ENCODE results near the gene EEF1AKMT4.
A peak's percentile ranks its signal among the peaks of the same experiment; 100 is the strongest.

Gene EEF1AKMT4

DNA sequence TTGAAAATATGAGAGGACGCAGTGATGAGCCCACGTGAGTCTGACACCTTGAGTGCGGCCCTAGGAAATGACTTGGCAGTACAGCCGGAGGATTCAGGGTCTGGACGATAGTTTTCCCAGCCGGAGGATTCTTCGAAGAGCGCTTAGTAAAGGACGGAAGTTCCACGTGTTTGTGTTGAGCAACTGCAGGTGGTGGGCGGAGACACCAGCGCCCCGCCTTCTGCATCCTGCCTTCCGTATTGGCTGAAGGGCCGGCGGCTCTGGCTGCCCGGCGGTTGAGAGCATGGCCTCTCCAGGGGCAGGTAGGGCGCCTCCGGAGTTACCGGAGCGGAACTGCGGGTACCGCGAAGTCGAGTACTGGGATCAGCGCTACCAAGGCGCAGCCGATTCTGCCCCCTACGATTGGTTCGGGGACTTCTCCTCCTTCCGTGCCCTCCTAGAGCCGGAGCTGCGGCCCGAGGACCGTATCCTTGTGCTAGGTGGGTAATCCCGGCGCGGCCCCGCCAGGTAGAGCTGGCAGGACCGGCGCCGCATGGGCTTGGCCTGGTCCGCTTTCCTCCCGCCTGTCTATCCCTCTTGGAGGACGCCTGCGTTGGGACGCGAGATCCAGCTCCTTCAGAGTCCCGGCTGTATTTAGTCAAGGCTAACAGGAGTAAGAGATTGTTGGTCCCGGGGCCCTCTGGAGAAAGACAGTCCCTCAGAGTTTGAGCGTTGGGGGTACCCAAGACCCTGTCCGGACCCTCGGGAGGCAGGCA is at the start of gene EEF1AKMT4:
Gene EEF1AKMT4 (plus strand): TSS at position 261 of the 755 bp plus-strand sequence. CDS start 23 bp downstream, at position 284.
- DNase-seq (ENCODE audit: low read depth): peak; percentile 92

DNA sequence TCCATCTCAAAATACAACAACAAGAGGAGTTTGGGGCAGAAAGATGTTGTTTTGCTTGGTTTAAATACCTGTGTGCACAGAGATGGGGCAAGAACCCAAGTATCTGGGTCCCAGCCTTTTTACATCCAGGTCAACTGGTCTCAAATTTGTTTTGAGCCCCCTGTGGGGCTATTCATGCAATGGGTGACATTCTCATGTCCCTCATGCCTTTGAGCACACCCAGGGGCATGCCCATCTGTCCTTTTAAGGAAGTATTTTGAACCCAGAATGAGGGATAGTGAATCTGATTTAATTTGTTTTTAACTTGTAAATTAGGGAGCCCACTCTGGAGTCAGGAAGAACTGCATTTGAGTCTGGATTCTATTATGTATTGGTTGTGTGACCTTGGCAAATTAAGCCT is 48.6 kb upstream of the EEF1AKMT4 start:
- no peak for DNase-seq (ENCODE audit: low read depth)

DNA sequence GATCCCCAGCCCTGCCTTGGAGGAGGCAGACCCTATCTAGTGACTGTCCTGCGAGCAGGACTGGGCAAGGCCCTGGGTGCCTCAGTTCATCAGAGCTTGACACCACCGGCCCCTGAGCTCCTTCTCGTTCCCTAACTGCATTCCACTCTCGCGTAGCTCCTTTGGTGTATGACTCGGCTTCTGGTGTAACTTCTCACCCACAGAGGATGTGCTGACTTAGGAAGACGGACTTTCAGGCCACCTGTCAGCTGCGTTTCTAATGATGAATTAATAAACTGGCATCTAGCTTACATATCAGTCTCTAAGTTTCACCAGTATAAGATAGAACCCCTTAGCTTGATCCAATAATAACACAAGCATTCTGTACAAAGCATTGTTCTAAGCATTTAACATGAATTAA is 45.9 kb upstream of the EEF1AKMT4 start:
- DNase-seq (ENCODE audit: low read depth): no peak

DNA sequence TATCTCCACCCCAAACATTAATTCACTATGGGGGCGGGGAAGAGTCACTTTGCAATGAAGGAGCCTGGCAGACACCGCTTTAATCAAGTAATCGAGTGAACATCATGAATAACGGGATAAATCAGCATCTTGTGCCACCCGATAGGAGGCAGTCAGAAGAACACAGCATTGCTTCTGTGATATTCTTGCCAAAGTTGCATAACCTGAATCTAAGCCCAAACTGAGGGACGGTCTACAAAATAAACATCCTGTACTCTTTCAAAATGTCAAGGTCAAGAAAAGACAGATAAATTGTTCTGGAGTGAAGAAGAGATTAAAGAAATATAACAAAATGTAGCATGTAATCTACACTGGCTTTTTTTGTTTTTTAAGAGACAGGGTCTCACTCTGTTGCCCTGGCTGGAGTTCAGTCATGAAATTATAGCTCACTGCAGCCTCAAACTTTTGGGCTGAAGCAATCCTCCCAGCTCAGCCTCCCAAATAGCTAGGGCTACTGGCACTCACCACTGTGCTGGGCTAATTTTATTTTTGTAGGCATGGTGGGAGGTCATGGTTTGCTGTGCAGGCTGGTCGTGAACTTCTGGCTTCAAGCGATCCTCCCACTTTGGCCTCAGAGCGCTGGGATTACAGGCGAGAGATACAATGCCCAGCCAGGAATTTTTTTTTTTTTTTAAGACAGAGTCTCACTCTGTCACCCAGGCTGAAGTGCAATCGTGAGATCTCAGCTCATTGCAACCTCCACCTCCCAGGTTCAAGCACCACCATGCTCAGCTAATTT is 40.1 kb upstream of the EEF1AKMT4 start:
- no peak for DNase-seq (ENCODE audit: low read depth)

DNA sequence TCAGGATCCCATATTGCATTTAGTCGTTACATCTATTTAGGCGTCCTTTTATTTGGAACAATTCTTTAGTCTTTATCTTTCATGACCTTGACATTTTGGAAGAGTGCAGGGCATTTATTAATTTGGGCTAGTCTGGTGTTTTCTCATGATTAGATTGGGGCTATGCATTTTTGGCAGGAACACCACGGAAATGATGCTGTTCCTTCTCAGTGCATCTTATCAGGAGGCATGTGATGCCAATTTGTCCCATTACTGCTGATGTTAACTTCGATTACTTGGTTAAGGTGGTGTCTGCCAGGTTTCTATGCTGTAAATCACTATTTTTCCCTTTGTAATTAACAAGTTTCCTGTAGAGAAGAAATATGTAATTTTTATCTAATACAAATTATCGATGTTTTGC is 38.2 kb upstream of the EEF1AKMT4 start:
- no peak for DNase-seq (ENCODE audit: low read depth)

DNA sequence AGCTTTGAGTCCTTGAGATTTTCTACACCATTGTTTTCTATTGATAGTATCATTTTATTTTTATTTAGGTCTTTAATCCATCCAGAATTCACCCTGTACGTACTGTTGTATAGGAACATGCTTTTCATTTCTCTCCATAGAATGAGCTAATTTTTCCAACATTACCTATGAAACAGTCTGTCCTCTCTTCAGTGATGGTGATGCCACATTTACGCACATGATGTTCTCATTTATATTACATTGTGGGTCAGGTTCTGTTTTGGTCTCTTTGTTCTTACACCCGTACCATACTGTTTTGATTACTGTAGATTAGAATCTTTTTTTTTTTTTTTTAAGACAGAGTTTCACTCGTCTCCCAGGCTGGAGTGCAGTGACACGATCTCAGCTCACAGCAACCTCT is 37.8 kb upstream of the EEF1AKMT4 start:
- DNase-seq (ENCODE audit: low read depth): no peak

DNA sequence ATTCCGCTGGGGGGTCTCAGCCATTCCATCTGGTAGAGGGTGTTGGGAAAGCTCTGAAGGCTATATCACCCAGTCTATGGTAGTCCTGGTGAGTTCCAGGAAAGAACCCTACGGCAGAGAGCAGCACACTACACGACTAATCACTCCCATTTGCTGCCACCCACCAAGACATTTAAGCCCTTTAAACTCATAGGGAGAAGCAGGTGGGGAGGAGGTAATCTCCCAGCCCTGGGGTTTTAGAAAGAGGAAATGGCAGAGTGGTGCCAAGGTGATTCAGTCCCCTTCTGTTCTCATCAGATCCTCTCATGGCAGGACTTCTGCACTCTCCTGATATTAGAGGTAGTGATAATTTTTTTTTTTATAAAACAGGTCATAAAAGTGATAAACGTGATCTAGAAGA is 30.7 kb upstream of the EEF1AKMT4 start:
- no peak for DNase-seq (ENCODE audit: low read depth)

DNA sequence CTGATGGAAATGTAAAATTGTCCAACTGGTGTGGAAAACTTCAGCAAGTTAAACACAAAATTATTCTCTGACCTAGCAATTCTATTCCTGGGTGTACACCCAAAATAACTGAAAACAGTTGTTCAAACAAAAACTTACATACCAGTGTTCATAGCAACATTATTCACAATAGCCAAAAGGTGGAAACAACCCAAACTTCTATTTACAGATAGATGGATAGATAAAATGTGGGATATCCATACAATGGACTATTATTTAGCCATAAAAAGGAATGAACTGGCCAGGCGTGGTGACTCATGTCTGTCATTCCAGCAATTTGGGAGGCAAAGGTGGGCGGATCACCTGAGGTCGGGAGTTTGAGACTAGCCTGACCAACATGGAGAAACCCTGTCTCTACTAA is 27.0 kb upstream of the EEF1AKMT4 start:
- DNase-seq (ENCODE audit: low read depth): no peak

DNA sequence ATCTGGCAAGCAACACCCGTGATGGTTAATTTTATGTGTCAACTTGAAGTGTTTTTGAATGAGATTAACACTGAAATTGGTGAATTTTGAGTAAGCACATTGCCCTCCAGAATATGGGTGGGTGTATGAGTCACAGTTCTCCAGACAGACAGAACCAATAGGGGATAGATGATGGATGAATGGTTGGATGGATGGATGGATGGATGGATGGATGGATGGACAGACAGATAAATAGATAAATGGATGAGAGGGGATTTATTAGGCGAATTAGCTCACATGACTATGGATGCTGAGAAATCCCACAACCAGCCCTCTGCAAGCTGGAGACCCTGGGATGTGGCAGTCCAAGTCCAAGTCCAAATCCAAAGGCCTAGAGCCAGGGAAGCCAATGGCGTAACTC is 25.5 kb upstream of the EEF1AKMT4 start:
- DNase-seq (ENCODE audit: low read depth): no peak

DNA sequence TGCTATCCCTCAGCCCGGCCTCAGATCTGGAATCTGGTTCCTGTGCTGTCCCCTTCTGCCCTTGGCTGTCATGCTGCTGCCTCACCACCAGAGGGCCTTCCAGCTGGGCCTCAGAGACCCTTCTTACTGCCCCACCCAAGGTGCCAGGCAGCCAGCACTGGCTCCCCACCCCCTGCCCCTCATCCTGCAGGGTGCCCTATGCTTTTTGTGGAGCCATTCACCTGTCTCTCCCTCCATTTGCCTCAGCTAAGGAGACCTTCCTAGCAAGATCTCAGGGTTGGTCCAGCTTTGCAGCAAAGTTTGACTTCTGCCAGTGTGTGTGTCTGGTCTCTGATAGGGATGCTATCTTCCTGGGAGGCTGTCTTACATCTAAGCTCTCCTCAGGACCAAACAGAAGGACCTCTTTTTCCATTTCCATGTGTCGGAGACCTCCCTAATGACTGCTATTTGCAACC is 22.0 kb upstream of the EEF1AKMT4 start:
- no peak for DNase-seq (ENCODE audit: low read depth)

DNA sequence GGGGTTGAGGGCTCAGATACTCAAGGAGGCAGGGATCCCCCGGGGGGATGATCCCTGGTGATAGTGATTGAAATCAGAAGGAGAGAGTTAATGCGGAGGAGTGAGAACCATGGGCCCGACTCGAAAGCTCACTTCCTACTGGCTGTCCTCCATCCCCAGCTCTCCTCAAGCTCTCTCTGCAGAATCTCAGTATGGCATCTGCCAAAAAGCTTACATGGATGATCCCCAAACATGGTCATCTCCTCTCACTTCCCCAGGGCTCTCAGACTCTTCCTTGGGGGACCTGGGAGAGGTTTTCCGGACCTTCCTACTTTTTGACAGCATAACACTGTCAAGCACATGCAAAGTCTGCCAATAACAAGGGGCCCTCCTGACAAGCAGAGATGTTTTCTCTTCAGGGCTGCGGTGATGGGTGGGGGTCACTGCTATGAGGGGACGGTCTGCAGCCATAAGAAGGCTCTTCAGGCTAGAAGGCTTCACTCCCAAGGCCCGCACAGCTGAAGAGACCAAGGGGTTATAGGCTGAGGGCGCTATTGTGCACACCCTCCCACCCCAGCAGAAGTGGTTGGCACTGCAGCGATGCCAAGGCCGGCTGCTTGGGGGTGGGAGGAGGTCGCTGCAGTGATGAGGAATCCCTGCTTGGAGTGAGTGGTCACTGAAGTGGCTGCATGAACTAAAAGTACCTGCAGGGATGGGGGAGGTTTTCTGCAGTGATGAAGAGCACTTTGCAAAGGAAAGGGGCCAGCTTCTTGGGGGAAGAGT is 20.9 kb upstream of the EEF1AKMT4 start:
- DNase-seq (ENCODE audit: low read depth): no peak

DNA sequence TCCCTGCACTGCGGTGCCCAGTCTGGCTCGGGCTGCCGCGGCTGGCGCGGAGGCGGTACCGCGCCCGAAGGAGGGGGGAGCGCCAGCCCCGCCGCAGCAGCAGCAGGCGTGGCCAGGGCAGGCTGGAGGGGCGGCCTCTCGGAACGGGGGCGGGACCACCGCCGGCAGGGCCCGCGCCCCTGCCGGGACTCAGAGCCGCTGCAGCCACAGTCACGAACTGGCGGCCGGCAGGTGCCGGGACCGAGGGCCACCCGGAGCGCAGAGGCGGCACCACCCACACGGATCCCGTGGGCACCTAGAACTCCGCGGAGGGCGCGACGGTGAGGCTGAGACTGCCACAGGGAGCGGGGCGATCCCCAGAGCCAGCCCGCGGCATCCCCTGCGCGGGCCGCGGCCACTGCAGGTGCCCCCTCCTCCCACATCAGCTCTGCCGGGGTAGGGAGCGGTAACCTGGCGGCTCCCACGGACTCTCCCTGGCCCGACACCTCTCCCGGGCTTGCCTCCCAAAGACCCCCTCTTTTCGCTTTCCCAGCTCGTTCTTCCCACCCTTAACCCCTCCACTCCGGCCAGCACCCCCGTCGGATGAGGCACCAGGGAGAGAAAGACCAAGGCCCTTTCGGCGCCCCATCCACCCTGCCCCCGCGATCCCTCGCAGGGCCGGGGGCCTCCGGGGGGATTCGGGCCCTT is 19.9 kb upstream of the EEF1AKMT4 start, which contains the start of gene VWA5B2:
Gene VWA5B2 (plus strand): TSS at position 192 of the 687 bp plus-strand sequence. CDS start 944 bp downstream, outside the sequence.
- peak; percentile 41 for DNase-seq (ENCODE audit: low read depth)

DNA sequence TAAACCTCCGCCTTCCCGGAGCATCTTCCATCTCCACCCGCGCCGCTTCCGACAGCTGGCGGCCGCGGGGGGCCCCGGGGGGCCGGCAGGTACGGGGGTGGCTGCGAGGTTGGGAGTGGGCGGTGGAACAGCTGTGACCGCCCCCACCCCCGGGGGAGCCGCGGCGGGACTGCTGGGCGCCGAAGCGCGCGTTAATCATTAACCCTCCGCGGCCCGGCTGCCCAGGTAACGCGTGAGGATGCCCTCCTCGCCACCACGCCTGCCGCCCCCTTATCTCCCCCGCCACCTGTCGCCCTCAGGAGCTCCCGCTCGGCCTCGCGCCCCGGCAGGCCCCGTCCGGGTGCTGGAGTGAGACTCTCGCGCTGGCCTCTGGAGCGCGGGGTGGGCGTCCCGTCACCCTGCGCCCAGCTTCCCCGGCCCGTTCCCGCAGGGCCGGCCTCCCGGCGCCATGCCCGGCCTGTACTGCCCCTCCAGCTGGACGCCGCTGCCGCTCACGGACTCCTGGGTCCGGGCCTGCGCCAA is 19.3 kb upstream of the EEF1AKMT4 start:
- DNase-seq (ENCODE audit: low read depth): no peak

DNA sequence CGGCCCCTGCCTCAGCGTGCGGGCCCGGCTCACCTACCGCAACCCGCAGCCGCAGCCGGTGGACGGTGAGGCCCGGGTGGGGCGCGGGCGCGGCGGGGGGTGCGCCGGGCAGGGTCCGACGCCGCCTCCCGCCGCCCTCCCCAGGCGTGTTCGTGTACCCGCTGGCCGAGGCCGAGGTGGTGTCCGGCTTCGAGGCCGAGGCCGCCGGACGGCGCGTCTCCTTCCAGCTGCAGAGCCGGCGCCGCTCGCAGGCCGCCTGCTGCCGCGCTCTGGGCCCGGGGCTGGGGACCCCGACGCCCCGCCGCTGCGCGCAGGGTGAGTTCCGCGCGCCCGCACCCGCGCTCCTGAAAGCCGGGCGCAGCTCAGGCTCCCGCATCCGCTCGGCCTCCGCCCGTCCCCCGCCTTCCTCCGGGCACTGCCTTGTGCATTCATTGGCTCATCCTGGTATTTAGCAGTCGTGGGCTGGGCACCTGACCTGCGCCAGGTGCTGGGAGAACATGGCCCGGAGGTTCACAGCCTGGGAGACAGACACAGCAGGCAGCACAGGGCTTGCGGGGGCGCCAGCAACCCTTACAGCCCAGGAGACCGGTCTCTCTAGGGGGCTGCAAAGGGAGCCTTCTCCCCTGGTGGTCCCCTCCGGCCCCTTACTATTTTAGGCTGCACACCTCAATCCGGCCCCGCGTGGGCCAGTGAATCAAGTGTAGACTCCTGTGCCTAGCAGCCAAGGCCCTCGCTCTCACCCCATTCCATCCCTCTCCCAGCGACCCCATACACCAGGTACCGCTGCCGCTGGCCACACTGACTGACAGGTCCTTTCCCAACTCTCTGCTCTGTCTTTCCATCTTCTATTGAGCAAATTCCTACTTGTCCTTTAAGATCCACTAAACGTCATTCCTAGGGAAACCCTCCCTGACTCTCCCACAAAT is 18.6 kb upstream of the EEF1AKMT4 start:
- DNase-seq (ENCODE audit: low read depth): no peak

DNA sequence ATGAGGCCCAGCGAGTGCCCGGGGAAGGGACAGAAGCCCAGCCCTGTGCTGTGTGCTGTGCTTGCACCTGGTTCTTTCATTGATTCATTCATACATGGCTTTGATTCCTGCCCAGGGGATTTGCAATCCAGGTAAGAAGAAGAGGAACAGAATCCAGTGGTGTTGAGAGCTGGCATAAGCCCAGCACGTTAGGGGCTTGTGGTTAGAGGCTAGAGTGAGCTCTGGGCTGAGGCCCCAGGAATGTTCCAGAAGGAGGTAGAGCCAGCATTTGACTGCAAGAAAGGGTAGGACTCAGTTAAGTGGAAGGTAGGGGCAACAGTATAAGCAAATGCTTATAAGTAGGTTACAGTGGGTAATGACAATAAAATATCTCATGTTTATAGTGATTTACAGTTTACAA is 17.8 kb upstream of the EEF1AKMT4 start:
- DNase-seq (ENCODE audit: low read depth): no peak

DNA sequence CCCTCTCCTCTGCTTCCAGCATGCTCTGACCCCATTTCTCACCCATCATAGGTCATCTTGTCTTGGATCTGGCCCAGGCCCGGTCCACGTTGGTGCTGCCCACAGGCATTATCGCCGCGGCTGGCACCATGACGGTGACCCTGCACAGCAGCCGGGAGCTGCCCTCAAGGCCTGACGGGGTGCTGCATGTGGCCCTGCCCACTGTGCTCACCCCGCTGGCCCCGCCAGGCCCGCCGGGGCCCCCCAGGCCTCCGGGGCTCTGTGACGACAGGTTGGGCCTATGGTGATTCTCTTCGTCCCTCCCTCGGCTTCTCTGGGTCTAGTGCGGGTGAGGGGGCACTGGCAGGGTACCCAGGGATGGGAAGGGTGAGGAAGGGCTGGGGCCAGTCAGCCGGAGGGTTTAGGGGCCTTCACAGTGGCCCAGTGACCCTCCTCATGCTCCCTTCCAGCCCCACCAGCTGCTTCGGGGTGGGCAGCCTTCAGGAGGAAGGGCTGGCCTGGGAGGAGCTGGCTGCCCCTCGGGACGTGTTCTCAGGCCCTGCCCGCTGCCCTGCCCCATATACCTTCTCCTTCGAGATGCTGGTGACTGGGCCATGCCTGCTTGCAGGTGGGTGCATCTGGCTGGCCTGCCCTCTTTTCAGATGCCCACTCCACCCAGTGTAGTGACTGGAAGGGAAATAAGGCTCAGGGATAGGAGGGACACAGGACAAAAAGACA is 16.2 kb upstream of the EEF1AKMT4 start:
- no peak for DNase-seq (ENCODE audit: low read depth)

DNA sequence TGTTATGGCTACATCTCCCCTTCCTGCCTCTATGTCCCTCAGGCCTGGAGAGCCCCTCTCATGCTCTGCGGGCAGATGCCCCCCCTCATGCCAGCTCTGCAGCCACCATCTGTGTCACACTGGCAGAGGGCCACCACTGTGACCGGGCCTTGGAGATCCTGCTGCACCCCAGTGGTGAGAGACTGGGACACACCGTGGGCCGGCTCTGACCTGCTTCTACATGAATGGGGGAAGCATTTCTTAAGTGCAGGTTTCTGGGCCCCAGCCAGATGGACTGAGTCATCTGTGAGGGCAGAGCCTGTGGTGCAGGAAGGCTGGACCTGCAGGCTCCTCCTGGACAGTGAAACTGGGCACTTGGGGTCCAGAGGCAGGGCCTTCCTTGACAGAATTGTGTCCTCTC is 15.2 kb upstream of the EEF1AKMT4 start:
- DNase-seq (ENCODE audit: low read depth): no peak

DNA sequence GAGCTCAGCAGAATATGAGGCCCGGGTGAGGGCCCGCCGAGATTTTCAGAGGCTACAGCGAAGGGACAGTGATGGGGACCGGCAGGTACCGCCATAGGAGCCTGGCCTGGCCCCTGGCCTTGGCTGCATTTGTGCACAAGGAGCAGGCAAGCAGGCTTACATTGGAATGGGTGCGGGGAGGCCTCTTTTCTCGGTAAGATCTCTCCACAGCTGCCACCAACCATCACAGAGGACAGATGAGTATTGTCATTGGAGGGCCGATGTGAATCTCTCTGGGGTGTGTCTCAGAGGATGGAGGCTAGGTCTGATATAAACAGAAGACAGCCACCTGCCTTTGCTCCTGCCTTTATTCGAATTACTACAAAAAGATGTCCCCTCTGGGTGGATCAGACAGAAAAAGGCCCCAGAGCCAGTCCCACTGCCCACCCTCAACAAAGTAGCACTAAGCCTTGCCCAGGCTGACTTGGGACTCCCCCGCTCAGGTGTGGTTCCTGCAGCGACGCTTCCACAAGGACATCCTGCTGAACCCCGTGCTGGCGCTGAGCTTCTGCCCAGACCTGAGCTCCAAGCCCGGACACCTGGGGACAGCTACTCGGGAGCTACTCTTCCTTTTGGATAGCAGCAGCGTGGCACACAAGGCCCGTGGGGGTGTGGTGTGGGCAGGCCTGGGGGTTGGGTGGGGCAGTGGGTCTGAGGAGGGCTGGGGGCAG is 14.6 kb upstream of the EEF1AKMT4 start:
- DNase-seq (ENCODE audit: low read depth): no peak

DNA sequence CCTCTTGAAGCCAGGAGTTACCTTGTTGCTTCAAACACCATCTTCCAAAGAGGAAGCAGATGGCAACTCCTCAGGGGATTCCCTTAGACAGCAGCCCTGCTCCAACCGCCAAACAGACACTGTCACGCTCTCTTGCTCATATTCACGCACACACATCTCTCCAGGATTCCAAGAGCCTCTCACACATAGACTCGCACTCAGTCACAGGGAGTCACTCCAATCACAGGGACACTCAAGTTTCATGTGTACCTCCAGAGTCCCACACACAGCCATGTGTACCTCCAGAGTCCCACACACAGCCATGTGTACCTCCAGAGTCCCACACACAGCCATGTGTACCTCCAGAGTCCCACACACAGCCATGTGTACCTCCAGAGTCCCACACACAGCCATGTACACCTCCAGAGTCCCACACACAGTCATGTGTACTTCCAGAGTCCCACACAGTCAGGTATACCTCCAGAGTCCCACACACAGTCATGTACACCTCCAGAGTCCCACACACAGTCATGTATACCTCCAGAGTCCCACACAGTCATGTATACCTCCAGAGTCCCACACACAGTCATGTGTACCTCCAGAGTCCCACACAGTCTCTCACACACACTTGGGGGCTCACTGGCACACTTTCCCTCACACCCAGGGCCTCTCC is 14.0 kb upstream of the EEF1AKMT4 start:
- no peak for DNase-seq (ENCODE audit: low read depth)
